Measurements from ENCODE around the gene CNMD.

DNA sequence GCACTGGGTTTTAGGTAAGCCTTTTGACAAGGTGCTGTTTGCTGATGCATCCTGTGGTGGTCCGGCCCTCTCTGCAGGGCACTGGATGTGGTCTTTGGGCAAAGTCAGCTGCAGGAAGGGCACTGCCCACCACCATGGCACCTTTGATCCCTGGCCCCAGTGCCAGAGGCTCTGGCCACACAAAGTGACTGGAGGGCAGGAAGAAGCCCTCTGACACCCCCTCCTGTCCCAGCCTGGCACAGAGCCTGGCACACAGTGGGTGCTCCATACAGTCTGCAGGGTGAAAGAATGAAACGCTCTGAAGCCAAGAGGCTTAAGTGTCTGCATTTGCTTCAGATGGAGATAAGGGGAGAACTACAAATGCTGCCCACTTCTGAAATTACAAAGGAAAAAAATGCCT lies 47.6 kb upstream of the CNMD start:
- TF ChIP-seq, protein P1, sequence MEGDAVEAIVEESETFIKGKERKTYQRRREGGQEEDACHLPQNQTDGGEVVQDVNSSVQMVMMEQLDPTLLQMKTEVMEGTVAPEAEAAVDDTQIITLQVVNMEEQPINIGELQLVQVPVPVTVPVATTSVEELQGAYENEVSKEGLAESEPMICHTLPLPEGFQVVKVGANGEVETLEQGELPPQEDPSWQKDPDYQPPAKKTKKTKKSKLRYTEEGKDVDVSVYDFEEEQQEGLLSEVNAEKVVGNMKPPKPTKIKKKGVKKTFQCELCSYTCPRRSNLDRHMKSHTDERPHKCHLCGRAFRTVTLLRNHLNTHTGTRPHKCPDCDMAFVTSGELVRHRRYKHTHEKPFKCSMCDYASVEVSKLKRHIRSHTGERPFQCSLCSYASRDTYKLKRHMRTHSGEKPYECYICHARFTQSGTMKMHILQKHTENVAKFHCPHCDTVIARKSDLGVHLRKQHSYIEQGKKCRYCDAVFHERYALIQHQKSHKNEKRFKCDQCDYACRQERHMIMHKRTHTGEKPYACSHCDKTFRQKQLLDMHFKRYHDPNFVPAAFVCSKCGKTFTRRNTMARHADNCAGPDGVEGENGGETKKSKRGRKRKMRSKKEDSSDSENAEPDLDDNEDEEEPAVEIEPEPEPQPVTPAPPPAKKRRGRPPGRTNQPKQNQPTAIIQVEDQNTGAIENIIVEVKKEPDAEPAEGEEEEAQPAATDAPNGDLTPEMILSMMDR (IDR thresholded peaks at IDR 0.05): no peak
- TF ChIP-seq ZFX (IDR thresholded peaks at IDR 0.05; ENCODE audit: borderline replicate concordance): no peak

Data from 22Rv1 (cell line).